Astrocyte (in vitro differentiated cells and primary cell): ENCODE data around the gene TUBB4B. TPM values are rescaled to one million over a fixed set of nuclear protein-coding genes. Genes with fewer than 3 reads are reported as not detected.
A peak's percentile ranks its signal among the peaks of the same experiment; 100 is the strongest.

Experiments used
- DNase-seq: peaks from one replicate; pipeline ENCODE4 v3.0.0-alpha.2; 2010; ENCODE audit warnings: low read depth
- FAIRE-seq: peaks from 2 replicates; lab custom pipeline; 2011; peaks lifted over from hg19 to GRCh38; lab: Jason Lieb, UNC
- H2AFZ ChIP-seq: 2 replicates; pipeline ENCODE4 v1.6.0; 2012; ENCODE audit warnings: low read depth, low read length, inconsistent platforms
- H3K27ac ChIP-seq: 2 replicates; pipeline ENCODE4 v1.5.1; 2011; ENCODE audit warnings: low read depth, low read length, inconsistent platforms
- H3K27me3 ChIP-seq: 2 replicates; pipeline ENCODE4 v1.6.0; 2011; ENCODE audit warnings: low read length, inconsistent platforms; ENCODE audit not compliant: insufficient read depth
- H3K36me3 ChIP-seq: 2 replicates; pipeline ENCODE4 v1.5.1; 2011; ENCODE audit warnings: low read length, inconsistent platforms; ENCODE audit not compliant: insufficient read depth
- H3K4me1 ChIP-seq: 2 replicates; pipeline ENCODE4 v1.5.1; 2011; ENCODE audit warnings: low read length, inconsistent platforms; ENCODE audit not compliant: insufficient read depth
- H3K4me2 ChIP-seq: 2 replicates; pipeline ENCODE4 v1.6.0; 2012; ENCODE audit warnings: low read length, inconsistent platforms
- H3K4me3 ChIP-seq: 2 replicates; pipeline ENCODE4 v1.5.1; 2011; ENCODE audit warnings: low read depth, mild to moderate bottlenecking, low read length, inconsistent platforms; ENCODE audit not compliant: insufficient read depth
- H3K79me2 ChIP-seq: 2 replicates; pipeline ENCODE4 v1.6.0; 2012; ENCODE audit warnings: mild to moderate bottlenecking, low read length, inconsistent platforms; ENCODE audit not compliant: insufficient read depth
- H3K9ac ChIP-seq: 2 replicates; pipeline ENCODE4 v1.6.0; 2012; ENCODE audit warnings: mild to moderate bottlenecking, low read length, inconsistent platforms
- H3K9me3 ChIP-seq: 2 replicates; pipeline ENCODE4 v1.5.1; 2012; ENCODE audit warnings: low read depth, mild to moderate bottlenecking, low read length, inconsistent platforms; ENCODE audit not compliant: insufficient read depth
- H4K20me1 ChIP-seq: 2 replicates; pipeline ENCODE4 v1.6.0; 2012; ENCODE audit warnings: low read length, inconsistent platforms; ENCODE audit not compliant: insufficient read depth
- H3K27ac Mint-ChIP-seq: one replicate; pipeline ENCODE4 v1.8.0; 2021; ENCODE audit warnings: mild to moderate bottlenecking, mixed read lengths; ENCODE audit not compliant: unreplicated experiment
- H3K27me3 Mint-ChIP-seq: one replicate; pipeline ENCODE4 v1.8.0; 2021; ENCODE audit warnings: low read depth, mixed read lengths; ENCODE audit not compliant: unreplicated experiment
- H3K36me3 Mint-ChIP-seq: one replicate; pipeline ENCODE4 v1.8.0; 2021; ENCODE audit warnings: low read depth, mixed read lengths; ENCODE audit not compliant: unreplicated experiment
- H3K4me1 Mint-ChIP-seq: one replicate; pipeline ENCODE4 v1.8.0; 2021; ENCODE audit warnings: low read depth, mixed read lengths; ENCODE audit not compliant: unreplicated experiment
- H3K4me3 Mint-ChIP-seq: one replicate; pipeline ENCODE4 v1.8.0; 2021; ENCODE audit warnings: mild to moderate bottlenecking, moderate library complexity, mixed read lengths; ENCODE audit not compliant: unreplicated experiment
- H3K9me3 Mint-ChIP-seq: one replicate; pipeline ENCODE4 v1.8.0; 2021; ENCODE audit warnings: mild to moderate bottlenecking, mixed read lengths; ENCODE audit not compliant: unreplicated experiment
- CTCF ChIP-seq: IDR thresholded peaks from 2 replicates; pipeline ENCODE4 v1.5.1; 2011; ENCODE audit warnings: low read depth, mild to moderate bottlenecking, inconsistent platforms, low read length, moderate library complexity; ENCODE audit not compliant: insufficient read depth
- EZH2 ChIP-seq: IDR thresholded peaks from 2 replicates; pipeline ENCODE4 v1.6.1; 2012; ENCODE audit warnings: mild to moderate bottlenecking, low read length, inconsistent platforms; ENCODE audit not compliant: insufficient read depth
- total RNA-seq: library from RNA; stranded (reverse); gene quantifications from 2 replicates; pipeline ENCODE4 v1.2.1, GENCODE V29; 2021

Gene TUBB4B
- total RNA-seq, 1 donor from 2014 or later: 218 TPM

GRCh38 chr9:137275588-137276472 is 34.7 kb downstream of the TUBB4B start:
- Histone ChIP-seq H4K20me1 (peaks cover 51% of the 10 kb centered on the region), H3K9ac (no peak overlapping the region), H3K4me3 (no peak overlapping the region), H3K79me2 (peaks cover 28% of the 10 kb centered on the region), H3K4me1 (peaks cover 26% of the 10 kb centered on the region), H3K9me3 (no peaks in the 10 kb centered on the region), H3K36me3 (no peaks in the 10 kb centered on the region), H3K27me3 (no peaks in the 10 kb centered on the region), H2AFZ (no peak overlapping the region), H3K4me2 (no peak overlapping the region), H3K27ac (no peak overlapping the region)
- peak overlapping the region; percentile 61 for H3K4me3 Mint-ChIP-seq
- peak overlapping the region; percentile 12 for H3K27ac Mint-ChIP-seq
- peaks cover 4% of the 10 kb centered on the region for H3K4me1 Mint-ChIP-seq
- H3K9me3 Mint-ChIP-seq: no peaks in the 10 kb centered on the region
- no peak for TF ChIP-seq EZH2
- TF ChIP-seq CTCF: no peak
- no peaks in the 10 kb centered on the region for H3K27me3 Mint-ChIP-seq
- FAIRE-seq (no peak), DNase-seq (no peak)
- peaks cover 3% of the 10 kb centered on the region for H3K36me3 Mint-ChIP-seq

GRCh38 chr9:137276473-137277328 is 35.6 kb downstream of the TUBB4B start:
- Histone ChIP-seq H3K9ac (peak overlapping the region; percentile 74), H3K4me3 (peak overlapping the region; percentile 73), H4K20me1 (peaks cover 50% of the 10 kb centered on the region), H2AFZ (no peak overlapping the region), H3K9me3 (no peaks in the 10 kb centered on the region), H3K27me3 (no peaks in the 10 kb centered on the region), H3K79me2 (peaks cover 28% of the 10 kb centered on the region), H3K4me2 (peak overlapping the region; percentile 93), H3K4me1 (peaks cover 32% of the 10 kb centered on the region), H3K36me3 (no peaks in the 10 kb centered on the region), H3K27ac (peak overlapping the region; percentile 50)
- peak; percentile 12 for DNase-seq
- TF ChIP-seq CTCF: no peak
- TF ChIP-seq EZH2: no peak
- Mint-ChIP-seq H3K4me3 (peak overlapping the region; percentile 77), H3K27me3 (no peaks in the 10 kb centered on the region), H3K36me3 (no peaks in the 10 kb centered on the region), H3K9me3 (no peaks in the 10 kb centered on the region), H3K27ac (no peak overlapping the region), H3K4me1 (no peaks in the 10 kb centered on the region)
- no peak for FAIRE-seq
